ENCODE results near the gene GAREM1. TPM values are rescaled to one million over a fixed set of nuclear protein-coding genes. Genes with fewer than 3 reads are reported as not detected.

The GAREM1 gene
- total and polyA plus RNA-seq, 2 of the 8 experiments (the other 6 are each of a cell fraction or from before 2014, with no cell fraction given), result 3.6 to 9.2 TPM

- TF ChIP-seq SP4 (IDR thresholded peaks at IDR 0.05; ENCODE audit: low read length), result no peak
Measured at GRCh38 chr18:32219431-32220018, 251.2 kb downstream of the GAREM1 start (continued).

Data from H1 (cell line).